Sigmoid colon (tissue), 4 donors: Measurements from ENCODE around the gene THSD8.

ENCODE experiments used
- CTCF ChIP-seq, 4 experiments: fragments of 450-650 bp in 3 of 4; fragments of 200-600 bp in 1 of 4; IDR thresholded peaks; one replicate each; pipeline ENCODE4 v1.5.1; 2016 to 2019; ENCODE audit warnings: antibody characterized with exemption in 4 of 4, mild to moderate bottlenecking in 3 of 4, moderate library complexity in 2 of 4
- POLR2A ChIP-seq, 2 donors: fragments of 450-650 bp; IDR thresholded peaks; one replicate each; pipeline ENCODE4 v1.6.1; 2016; ENCODE audit warnings: antibody characterized with exemption in 2 of 2, mild to moderate bottlenecking in 2 of 2, moderate library complexity in 2 of 2
- POLR2AphosphoS5 ChIP-seq, 4 donors: sonication (generic); formaldehyde crosslinking; IDR thresholded peaks; one replicate each; pipeline ENCODE4 v1.6.1; 2017; ENCODE audit warnings: antibody characterized with exemption in 4 of 4

- TF ChIP-seq CTCF (IDR thresholded peaks at IDR 0.05) (no peak), POLR2AphosphoS5 (IDR thresholded peaks at IDR 0.05) (no peak), POLR2A (IDR thresholded peaks at IDR 0.05) (no peak)
Measured at GRCh38 chr19:12804051-12804450, 2.2 kb downstream of the THSD8 start.
